ENCODE measurements around the gene BRD1. TPM values are rescaled to one million over a fixed set of nuclear protein-coding genes. Genes with fewer than 3 reads are reported as not detected.

The BRD1 gene
- total RNA-seq, 1 experiment from 2014 or later = 51.2 TPM

DNA sequence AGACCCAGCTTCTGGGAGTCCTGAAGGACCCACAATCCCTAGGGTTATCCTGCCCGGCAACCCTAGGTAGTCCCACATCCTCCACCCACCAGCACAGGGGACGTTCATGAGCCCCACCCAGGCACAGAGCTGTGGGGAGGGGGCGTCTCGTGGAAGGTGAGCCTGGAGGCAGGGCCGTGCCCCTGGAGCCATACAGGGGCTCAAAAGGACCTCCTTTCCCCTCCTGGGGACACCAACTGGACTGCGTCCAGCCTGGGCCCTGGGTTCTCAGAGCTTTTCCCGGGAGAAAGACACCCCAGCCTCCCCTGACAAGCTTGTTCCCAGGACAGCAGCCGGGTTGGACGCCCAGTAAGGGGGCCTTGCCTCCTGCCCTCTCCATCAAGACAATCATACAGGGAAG, 78.4 kb downstream of the BRD1 start:
- ChIA-PET POLR2A (ENCODE audit: low non-redundant PET) (no interaction called here), CTCF (no interaction called here)
- H3K4me1 ChIP-seq (ENCODE audit: insufficient read depth, low read length, poor library complexity, severe bottlenecking) = no peaks in the 10 kb centered on the region
- no TSS peak for BruUV-seq (replicated peaks)
- TF ChIP-seq EZH2 (IDR thresholded peaks at IDR 0.05; ENCODE audit: borderline replicate concordance, low read depth, low read length, poor library complexity, severe bottlenecking) = no peak
- TF ChIP-seq, protein P1, sequence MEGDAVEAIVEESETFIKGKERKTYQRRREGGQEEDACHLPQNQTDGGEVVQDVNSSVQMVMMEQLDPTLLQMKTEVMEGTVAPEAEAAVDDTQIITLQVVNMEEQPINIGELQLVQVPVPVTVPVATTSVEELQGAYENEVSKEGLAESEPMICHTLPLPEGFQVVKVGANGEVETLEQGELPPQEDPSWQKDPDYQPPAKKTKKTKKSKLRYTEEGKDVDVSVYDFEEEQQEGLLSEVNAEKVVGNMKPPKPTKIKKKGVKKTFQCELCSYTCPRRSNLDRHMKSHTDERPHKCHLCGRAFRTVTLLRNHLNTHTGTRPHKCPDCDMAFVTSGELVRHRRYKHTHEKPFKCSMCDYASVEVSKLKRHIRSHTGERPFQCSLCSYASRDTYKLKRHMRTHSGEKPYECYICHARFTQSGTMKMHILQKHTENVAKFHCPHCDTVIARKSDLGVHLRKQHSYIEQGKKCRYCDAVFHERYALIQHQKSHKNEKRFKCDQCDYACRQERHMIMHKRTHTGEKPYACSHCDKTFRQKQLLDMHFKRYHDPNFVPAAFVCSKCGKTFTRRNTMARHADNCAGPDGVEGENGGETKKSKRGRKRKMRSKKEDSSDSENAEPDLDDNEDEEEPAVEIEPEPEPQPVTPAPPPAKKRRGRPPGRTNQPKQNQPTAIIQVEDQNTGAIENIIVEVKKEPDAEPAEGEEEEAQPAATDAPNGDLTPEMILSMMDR (conservative IDR thresholded peaks at IDR 0.05; ENCODE audit: low read depth, low read length) = no peak
- no peak overlapping the region for H3K4me3 ChIP-seq (ENCODE audit: low read depth, low read length, poor library complexity, severe bottlenecking)
- no peak for DNase-seq (ENCODE audit: low spot score)
- no peaks in the 10 kb centered on the region for H3K36me3 ChIP-seq (ENCODE audit: insufficient read depth, low read length, poor library complexity, severe bottlenecking)
- intact Hi-C loops (cut with micrococcal nuclease; ENCODE audit: unreplicated experiment) = no loop called here
- peaks cover 16% of the 10 kb centered on the region for H3K9me3 ChIP-seq (ENCODE audit: low read depth, low read length, poor library complexity, severe bottlenecking)
- H3K27me3 ChIP-seq (replicated peaks; ENCODE audit: insufficient read depth, low read depth, low read length, poor library complexity) = peaks cover 8% of the 10 kb centered on the region
- H3K27ac ChIP-seq (ENCODE audit: low read depth, low read length, poor library complexity, severe bottlenecking) = no peak overlapping the region

DNA sequence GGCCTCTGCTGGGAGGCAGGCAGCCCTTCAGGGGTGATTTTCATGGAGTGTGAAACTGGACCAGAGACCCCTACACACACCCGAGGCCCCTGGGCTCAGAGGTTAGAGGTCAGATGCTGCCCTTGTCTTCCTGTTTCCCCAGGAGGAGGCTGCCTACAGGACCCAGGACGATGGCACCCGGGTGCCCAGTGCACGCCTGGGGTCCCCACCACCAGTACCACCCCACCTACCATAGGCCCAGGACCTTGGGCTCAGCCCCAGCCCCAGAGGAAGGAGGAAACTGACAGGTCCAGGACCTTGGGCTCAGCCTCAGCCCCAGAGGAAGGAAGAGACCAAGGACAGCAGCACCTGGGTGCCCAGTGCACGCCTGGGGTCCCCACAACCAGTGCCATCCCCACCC, 79.2 kb downstream of the BRD1 start:
- no peak for DNase-seq (ENCODE audit: low spot score)
- no peak for TF ChIP-seq EZH2 (IDR thresholded peaks at IDR 0.05; ENCODE audit: borderline replicate concordance, low read depth, low read length, poor library complexity, severe bottlenecking)
- TF ChIP-seq, protein P1 (conservative IDR thresholded peaks at IDR 0.05; ENCODE audit: low read depth, low read length) = no peak
- CTCF ChIA-PET = no interaction called here
- Histone ChIP-seq H3K27me3 (replicated peaks; ENCODE audit: insufficient read depth, low read depth, low read length, poor library complexity) (peaks cover 8% of the 10 kb centered on the region), H3K27ac (ENCODE audit: low read depth, low read length, poor library complexity, severe bottlenecking) (no peak overlapping the region), H3K36me3 (ENCODE audit: insufficient read depth, low read length, poor library complexity, severe bottlenecking) (no peaks in the 10 kb centered on the region), H3K4me1 (ENCODE audit: insufficient read depth, low read length, poor library complexity, severe bottlenecking) (no peaks in the 10 kb centered on the region), H3K4me3 (ENCODE audit: low read depth, low read length, poor library complexity, severe bottlenecking) (no peak overlapping the region), H3K9me3 (ENCODE audit: low read depth, low read length, poor library complexity, severe bottlenecking) (peaks cover 16% of the 10 kb centered on the region)
- POLR2A ChIA-PET (ENCODE audit: low non-redundant PET) = no interaction called here
- BruUV-seq (replicated peaks) = no TSS peak
- intact Hi-C loops (cut with micrococcal nuclease; ENCODE audit: unreplicated experiment) = no loop called here

DNA sequence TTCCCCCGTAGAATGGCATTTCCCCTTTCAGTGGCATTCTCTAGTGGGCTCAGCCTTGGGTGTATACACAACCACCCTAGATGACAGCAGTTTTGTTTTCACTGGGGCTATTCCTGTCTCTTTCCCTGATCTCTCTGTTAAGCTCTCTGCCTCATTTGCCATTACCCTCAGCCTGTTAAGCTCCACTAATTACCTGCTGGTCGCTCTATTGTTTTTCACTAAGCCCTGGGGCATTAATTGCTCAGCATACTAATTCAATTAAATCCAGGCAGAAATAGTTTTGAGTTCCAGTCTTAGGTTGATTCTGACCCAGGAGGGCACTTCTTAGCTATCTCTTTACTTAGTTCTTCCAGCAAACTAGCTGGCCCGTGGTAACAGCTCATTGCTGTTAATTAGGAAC, 80.0 kb downstream of the BRD1 start:
- BruUV-seq (replicated peaks) = no TSS peak
- H3K4me1 ChIP-seq (ENCODE audit: insufficient read depth, low read length, poor library complexity, severe bottlenecking) = no peaks in the 10 kb centered on the region

More for the DNA sequence above, 80.0 kb downstream of the BRD1 start:
- TF ChIP-seq, protein P1 (conservative IDR thresholded peaks at IDR 0.05; ENCODE audit: low read depth, low read length) = no peak
- TF ChIP-seq EZH2 (IDR thresholded peaks at IDR 0.05; ENCODE audit: borderline replicate concordance, low read depth, low read length, poor library complexity, severe bottlenecking) = no peak
- H3K27me3 ChIP-seq (replicated peaks; ENCODE audit: insufficient read depth, low read depth, low read length, poor library complexity) = peaks cover 8% of the 10 kb centered on the region
- peaks cover 16% of the 10 kb centered on the region for H3K9me3 ChIP-seq (ENCODE audit: low read depth, low read length, poor library complexity, severe bottlenecking)
- intact Hi-C loops (cut with micrococcal nuclease; ENCODE audit: unreplicated experiment) = no loop called here
- DNase-seq (ENCODE audit: low spot score) = no peak
- no peaks in the 10 kb centered on the region for H3K36me3 ChIP-seq (ENCODE audit: insufficient read depth, low read length, poor library complexity, severe bottlenecking)
- CTCF ChIA-PET = no interaction called here
- H3K4me3 ChIP-seq (ENCODE audit: low read depth, low read length, poor library complexity, severe bottlenecking) = no peak overlapping the region
- POLR2A ChIA-PET (ENCODE audit: low non-redundant PET) = no interaction called here
- H3K27ac ChIP-seq (ENCODE audit: low read depth, low read length, poor library complexity, severe bottlenecking) = no peak overlapping the region

All from A673 (cell line).